ENCODE measurements around the gene CFAP90. TPM values are rescaled to one million over a fixed set of nuclear protein-coding genes. Genes with fewer than 3 reads are reported as not detected.
A peak's percentile ranks its signal among the peaks of the same experiment; 100 is the strongest.

CFAP90 gene
- total RNA-seq, 6 donors from 2014 or later: 0.54 to 11.3 (median 6.0) TPM

DNA sequence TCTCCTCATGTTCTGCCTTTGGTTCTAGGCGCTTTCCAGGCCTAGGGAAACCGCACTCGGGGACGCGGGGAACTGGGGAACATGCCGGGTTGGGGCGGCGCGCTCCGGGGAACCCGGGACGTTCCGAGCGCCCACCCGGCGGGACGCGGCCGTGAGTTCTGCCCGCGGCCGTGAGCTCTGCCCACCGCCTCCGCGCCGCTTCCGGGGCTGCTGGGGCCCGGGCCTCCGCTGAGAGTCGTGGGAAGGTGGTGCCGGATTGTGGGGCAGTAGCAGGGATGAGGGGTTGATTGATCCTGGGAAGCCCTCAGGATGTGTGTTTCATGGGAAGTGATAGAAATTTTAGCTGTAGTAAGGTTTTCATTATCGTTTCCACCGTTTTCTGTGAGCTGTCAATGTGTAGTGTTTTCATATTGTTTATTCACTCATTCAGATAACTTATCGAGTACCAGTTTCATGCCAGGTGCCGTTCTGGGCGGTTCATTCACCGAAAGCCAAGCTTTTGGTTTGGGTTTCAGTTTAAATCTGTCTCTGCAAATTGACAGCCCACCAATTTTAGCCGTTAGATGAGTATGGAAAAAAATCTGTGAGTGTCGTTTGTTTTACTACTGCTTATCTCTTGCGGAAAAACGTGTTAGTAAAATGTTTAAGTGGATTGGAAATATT, 18.7 kb upstream of the CFAP90 start:
- peaks cover 21 to 49% (median 28%) of the 10 kb centered on the region in 4 donors for H3K4me1 ChIP-seq
- peak overlapping the region; percentile 71 to 99 (median 84) for H3K4me3 ChIP-seq
- DNase-seq: no peak
- peaks cover 0 to 17% (median 1%) of the 10 kb centered on the region in 4 donors for H3K36me3 ChIP-seq
- ATAC-seq (ENCODE audit: low FRiP score in 2 of 2): peak in 1 of 2 donors; percentile 78
- H3K27me3 ChIP-seq: no peaks in the 10 kb centered on the region
- no peaks in the 10 kb centered on the region for H3K9me3 ChIP-seq
- 3 to 5% methylated on average over 10 to 15 of the region's 41 CpGs for WGBS, 2 donors
- TF ChIP-seq EP300 (IDR thresholded peaks at IDR 0.05): no peak
- no peak for TF ChIP-seq POLR2AphosphoS5 (IDR thresholded peaks at IDR 0.05)
- TF ChIP-seq POLR2A (IDR thresholded peaks at IDR 0.05): no peak
- TF ChIP-seq, protein P1, sequence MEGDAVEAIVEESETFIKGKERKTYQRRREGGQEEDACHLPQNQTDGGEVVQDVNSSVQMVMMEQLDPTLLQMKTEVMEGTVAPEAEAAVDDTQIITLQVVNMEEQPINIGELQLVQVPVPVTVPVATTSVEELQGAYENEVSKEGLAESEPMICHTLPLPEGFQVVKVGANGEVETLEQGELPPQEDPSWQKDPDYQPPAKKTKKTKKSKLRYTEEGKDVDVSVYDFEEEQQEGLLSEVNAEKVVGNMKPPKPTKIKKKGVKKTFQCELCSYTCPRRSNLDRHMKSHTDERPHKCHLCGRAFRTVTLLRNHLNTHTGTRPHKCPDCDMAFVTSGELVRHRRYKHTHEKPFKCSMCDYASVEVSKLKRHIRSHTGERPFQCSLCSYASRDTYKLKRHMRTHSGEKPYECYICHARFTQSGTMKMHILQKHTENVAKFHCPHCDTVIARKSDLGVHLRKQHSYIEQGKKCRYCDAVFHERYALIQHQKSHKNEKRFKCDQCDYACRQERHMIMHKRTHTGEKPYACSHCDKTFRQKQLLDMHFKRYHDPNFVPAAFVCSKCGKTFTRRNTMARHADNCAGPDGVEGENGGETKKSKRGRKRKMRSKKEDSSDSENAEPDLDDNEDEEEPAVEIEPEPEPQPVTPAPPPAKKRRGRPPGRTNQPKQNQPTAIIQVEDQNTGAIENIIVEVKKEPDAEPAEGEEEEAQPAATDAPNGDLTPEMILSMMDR (IDR thresholded peaks at IDR 0.05): no peak
- H3K27ac ChIP-seq: peak overlapping the region; percentile 82 to 91 (median 90)

- Histone ChIP-seq H3K9me3 (no peaks in the 10 kb centered on the region), H3K27ac (peak within 1 kb of the TSS; percentile 82 to 91 (median 90)), H3K27me3 (no peaks in the 10 kb centered on the region), H3K36me3 (peaks cover 0 to 15% (median 1%) of the 10 kb centered on the region in 4 donors), H3K4me1 (peaks cover 21 to 43% (median 28%) of the 10 kb centered on the region in 4 donors), H3K4me3 (peak within 1 kb of the TSS; percentile 71 to 99 (median 84))
- peak; percentile 99 to 100 for ATAC-seq (ENCODE audit: low FRiP score in 2 of 2)
- 1% methylated on average over 18 to 65 of the region's 83 CpGs for WGBS, 2 donors
- DNase-seq: peak; percentile 95 to 98
- TF ChIP-seq POLR2AphosphoS5 (IDR thresholded peaks at IDR 0.05): peak; percentile 70 to 91
- TF ChIP-seq EP300 (IDR thresholded peaks at IDR 0.05): no peak
- TF ChIP-seq, protein P1 (IDR thresholded peaks at IDR 0.05): peak in 2 of 6 experiments; percentile 32 to 35
- TF ChIP-seq POLR2A (IDR thresholded peaks at IDR 0.05): peak in 3 of 4 donors; percentile 52 to 94 (median 66)
Measured at GRCh38 chr5:7868773-7869473, 18.0 kb upstream of the CFAP90 start, which contains the start of the genes FASTKD3 and MTRR. TSS of gene FASTKD3 (minus strand) at chr5:7869031. CDS start at chr5:7868083, 948 bp downstream. TSS of gene MTRR (plus strand) at chr5:7869148. CDS start at chr5:7870795, 1,647 bp downstream.

DNA sequence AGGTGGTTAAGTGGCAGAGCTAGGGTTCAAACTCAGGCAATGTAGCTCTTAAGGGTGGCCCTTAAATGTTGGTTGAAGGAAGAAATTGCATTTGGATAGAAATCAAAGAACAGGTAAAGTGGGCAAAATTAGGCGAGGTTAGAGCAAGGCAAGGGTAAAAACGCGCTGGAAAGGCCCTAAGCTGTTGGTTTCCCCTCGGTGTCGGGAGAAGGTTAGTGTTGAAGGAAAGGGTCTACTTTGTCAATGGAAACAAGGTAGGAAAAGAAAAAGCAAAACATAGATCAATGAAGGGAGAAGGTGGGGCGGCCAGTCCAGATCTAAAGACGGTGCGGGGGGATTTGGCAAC, 17.5 kb upstream of the CFAP90 start:
- H3K4me1 ChIP-seq: peaks cover 21 to 43% (median 28%) of the 10 kb centered on the region in 4 donors

GRCh38 chr5:7867260-7867659, 16.3 kb upstream of the CFAP90 start:
- Histone ChIP-seq H3K27me3 (no peaks in the 10 kb centered on the region), H3K4me3 (no peak overlapping the region), H3K9me3 (no peaks in the 10 kb centered on the region), H3K36me3 (peaks cover 0 to 27% (median 7%) of the 10 kb centered on the region in 4 donors), H3K4me1 (peaks cover 21 to 33% (median 28%) of the 10 kb centered on the region in 4 donors), H3K27ac (no peak overlapping the region)
- DNase-seq: no peak
- ATAC-seq (ENCODE audit: low FRiP score in 2 of 2): no peak
- TF ChIP-seq EP300 (IDR thresholded peaks at IDR 0.05) (no peak), POLR2A (IDR thresholded peaks at IDR 0.05) (no peak), POLR2AphosphoS5 (IDR thresholded peaks at IDR 0.05) (no peak)
- TF ChIP-seq, protein P1 (IDR thresholded peaks at IDR 0.05): no peak
- 64 to 77% methylated on average over 3 of the region's 3 CpGs for WGBS, 2 donors

More for the DNA sequence above, 17.5 kb upstream of the CFAP90 start:
- no peak for TF ChIP-seq POLR2A (IDR thresholded peaks at IDR 0.05)
- TF ChIP-seq EP300 (IDR thresholded peaks at IDR 0.05): no peak
- TF ChIP-seq, protein P1 (IDR thresholded peaks at IDR 0.05): no peak
- TF ChIP-seq POLR2AphosphoS5 (IDR thresholded peaks at IDR 0.05): no peak
- no peaks in the 10 kb centered on the region for H3K9me3 ChIP-seq
- H3K27me3 ChIP-seq: no peaks in the 10 kb centered on the region
- WGBS, 2 donors: 0 to 1% methylated on average over 8 of the region's 8 CpGs
- DNase-seq (no peak), ATAC-seq (ENCODE audit: low FRiP score in 2 of 2) (peak in 1 of 2 donors; percentile 1)
- H3K36me3 ChIP-seq: peaks cover 0 to 15% (median 1%) of the 10 kb centered on the region in 4 donors
- H3K27ac ChIP-seq: peak overlapping the region; percentile 82 to 91 (median 90)
- peak overlapping the region; percentile 71 to 99 (median 84) for H3K4me3 ChIP-seq
